ENCODE data around the gene EIF4G3.

EIF4G3 gene

DNA sequence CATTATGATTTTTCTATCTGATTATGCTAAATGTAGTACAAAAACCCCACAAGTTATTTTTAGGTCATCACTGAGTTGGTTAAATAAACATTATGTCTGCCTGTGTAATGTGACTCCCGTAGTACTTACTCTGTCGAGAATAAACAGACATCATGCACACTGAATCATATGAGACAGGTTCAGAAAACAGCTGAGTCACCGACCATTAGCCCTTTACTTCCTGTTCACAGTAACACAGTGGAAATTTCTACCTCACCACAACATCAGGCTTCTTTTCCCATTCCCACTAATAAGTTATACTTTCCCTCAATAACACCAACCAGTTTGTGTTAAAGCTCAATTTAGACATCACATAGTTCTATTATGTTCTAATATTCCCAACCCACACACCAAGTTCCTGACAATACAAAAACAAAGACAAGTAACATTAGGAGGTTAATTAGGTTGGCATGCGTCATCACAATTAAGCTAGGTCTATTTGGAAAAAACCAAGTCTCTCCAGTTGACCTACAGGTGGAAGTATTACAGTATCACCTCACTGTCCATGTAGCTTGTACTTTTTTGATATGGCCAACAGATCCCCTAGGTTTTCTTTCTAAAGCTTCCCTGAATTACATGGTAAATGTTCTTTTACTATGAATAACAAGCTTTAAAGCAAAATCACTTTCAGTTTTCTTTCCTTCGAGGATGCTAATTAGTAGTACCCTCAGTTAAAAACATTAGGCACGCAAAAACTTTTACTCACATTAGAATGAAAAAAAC lies 154.2 kb downstream of the EIF4G3 start:
- H3K4me1 ChIP-seq (ENCODE audit: low read depth, poor library complexity, severe bottlenecking): peaks cover 23% of the 10 kb centered on the region
- peak overlapping the region; percentile 85 for H3K27ac ChIP-seq
- TF ChIP-seq, protein P1, sequence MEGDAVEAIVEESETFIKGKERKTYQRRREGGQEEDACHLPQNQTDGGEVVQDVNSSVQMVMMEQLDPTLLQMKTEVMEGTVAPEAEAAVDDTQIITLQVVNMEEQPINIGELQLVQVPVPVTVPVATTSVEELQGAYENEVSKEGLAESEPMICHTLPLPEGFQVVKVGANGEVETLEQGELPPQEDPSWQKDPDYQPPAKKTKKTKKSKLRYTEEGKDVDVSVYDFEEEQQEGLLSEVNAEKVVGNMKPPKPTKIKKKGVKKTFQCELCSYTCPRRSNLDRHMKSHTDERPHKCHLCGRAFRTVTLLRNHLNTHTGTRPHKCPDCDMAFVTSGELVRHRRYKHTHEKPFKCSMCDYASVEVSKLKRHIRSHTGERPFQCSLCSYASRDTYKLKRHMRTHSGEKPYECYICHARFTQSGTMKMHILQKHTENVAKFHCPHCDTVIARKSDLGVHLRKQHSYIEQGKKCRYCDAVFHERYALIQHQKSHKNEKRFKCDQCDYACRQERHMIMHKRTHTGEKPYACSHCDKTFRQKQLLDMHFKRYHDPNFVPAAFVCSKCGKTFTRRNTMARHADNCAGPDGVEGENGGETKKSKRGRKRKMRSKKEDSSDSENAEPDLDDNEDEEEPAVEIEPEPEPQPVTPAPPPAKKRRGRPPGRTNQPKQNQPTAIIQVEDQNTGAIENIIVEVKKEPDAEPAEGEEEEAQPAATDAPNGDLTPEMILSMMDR (conservative IDR thresholded peaks at IDR 0.05; ENCODE audit: low read depth, low read length): no peak
- H3K79me2 ChIP-seq (ENCODE audit: insufficient read depth, low read depth): peaks cover 24% of the 10 kb centered on the region; the same call in 1 of the 2 replicates
- peak overlapping the region; percentile 49 for H3K4me2 ChIP-seq
- H3K27me3 ChIP-seq (ENCODE audit: insufficient read depth, low read depth): no peaks in the 10 kb centered on the region
- H3K4me3 ChIP-seq (IDR thresholded peaks at IDR 0.05; ENCODE audit: insufficient read depth, low read depth, low read length): no peak overlapping the region
- peak overlapping the region; percentile 58 for H3K9ac ChIP-seq
- no peaks in the 10 kb centered on the region for H4K20me1 ChIP-seq (ENCODE audit: insufficient read depth)
- peak overlapping the region; percentile 23; the same call in 1 of the 2 replicates for H2AFZ ChIP-seq (ENCODE audit: low read depth)
- no peaks in the 10 kb centered on the region for H3K36me3 ChIP-seq (ENCODE audit: insufficient read depth)

DNA sequence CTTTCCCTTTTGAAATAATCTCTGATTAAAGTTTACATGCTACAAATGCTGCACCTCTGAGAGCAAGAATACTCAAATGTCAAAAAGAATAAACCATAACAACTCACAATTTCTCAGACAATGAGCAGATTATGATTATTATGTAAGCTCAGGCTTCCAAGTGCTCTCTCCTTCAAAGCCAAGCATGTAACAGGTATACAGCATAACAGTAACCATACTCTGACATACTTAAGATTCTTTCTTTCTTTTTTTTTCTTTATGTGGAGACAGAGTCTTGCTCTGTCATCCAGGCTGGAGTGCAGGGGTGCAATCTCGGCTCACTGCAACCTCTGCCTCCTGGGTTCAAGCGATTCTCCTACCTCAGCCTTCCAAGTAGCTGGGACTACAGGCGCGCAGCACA lies 155.4 kb downstream of the EIF4G3 start:
- peaks cover 23% of the 10 kb centered on the region for H3K4me1 ChIP-seq (ENCODE audit: low read depth, poor library complexity, severe bottlenecking)
- H3K27ac ChIP-seq: peak overlapping the region; percentile 85
- TF ChIP-seq, protein P1 (conservative IDR thresholded peaks at IDR 0.05; ENCODE audit: low read depth, low read length): no peak
- H2AFZ ChIP-seq (ENCODE audit: low read depth): no peak overlapping the region
- no peaks in the 10 kb centered on the region for H4K20me1 ChIP-seq (ENCODE audit: insufficient read depth)
- H3K4me3 ChIP-seq (IDR thresholded peaks at IDR 0.05; ENCODE audit: insufficient read depth, low read depth, low read length): no peak overlapping the region
- H3K36me3 ChIP-seq (ENCODE audit: insufficient read depth): no peaks in the 10 kb centered on the region
- H3K4me2 ChIP-seq: peak overlapping the region; percentile 49
- H3K79me2 ChIP-seq (ENCODE audit: insufficient read depth, low read depth): peaks cover 22% of the 10 kb centered on the region; the same call in 1 of the 2 replicates
- peak overlapping the region; percentile 58; the same call in 1 of the 2 replicates for H3K9ac ChIP-seq
- no peaks in the 10 kb centered on the region for H3K27me3 ChIP-seq (ENCODE audit: insufficient read depth, low read depth)

DNA sequence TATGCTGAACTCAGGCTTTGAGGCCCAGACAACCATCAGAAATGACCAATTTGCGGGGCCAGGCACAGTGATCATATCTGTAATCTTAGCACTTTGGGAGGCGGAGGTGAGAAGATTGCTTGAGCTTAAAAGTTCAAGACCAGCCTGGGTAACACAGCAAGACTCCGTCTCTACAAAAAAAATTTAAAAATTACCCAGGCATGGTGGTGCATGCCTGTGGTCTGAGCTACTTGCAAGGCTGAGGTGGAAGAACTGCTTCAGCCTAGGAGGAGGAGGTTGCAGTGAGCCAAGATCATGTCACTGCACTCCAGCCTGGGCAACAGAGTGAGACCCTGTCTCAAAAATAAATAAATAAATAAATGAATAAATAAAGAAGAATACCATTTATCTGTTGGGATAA lies 156.5 kb downstream of the EIF4G3 start:
- peaks cover 22% of the 10 kb centered on the region; the same call in 1 of the 2 replicates for H3K79me2 ChIP-seq (ENCODE audit: insufficient read depth, low read depth)

DNA sequence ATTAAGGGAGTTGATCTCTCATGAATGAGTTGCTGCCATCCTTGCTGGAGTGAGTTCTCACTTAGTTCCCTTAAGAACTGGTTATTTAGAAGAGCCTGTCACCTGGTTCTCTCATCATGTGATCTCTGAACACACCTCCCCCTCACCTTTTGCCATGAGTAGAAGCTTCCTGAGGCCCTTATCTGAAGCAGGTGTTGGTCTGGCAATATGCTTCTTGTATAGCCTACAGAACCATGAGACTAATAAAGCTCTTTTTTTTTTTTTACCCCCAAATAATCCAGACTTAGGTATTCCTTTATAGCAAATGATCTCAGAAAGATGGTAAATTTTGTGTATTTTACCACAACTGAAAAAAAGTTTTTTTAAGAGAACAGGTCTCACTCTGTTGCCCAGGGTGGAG lies 158.0 kb downstream of the EIF4G3 start:
- H3K9ac ChIP-seq: no peak overlapping the region
- H4K20me1 ChIP-seq (ENCODE audit: insufficient read depth): no peaks in the 10 kb centered on the region
- TF ChIP-seq, protein P1 (conservative IDR thresholded peaks at IDR 0.05; ENCODE audit: low read depth, low read length): no peak
- no peak overlapping the region for H2AFZ ChIP-seq (ENCODE audit: low read depth)
- peaks cover 23% of the 10 kb centered on the region for H3K4me1 ChIP-seq (ENCODE audit: low read depth, poor library complexity, severe bottlenecking)
- H3K27ac ChIP-seq: no peak overlapping the region
- no peak overlapping the region for H3K4me3 ChIP-seq (IDR thresholded peaks at IDR 0.05; ENCODE audit: insufficient read depth, low read depth, low read length)
- H3K4me2 ChIP-seq: no peak overlapping the region
- peaks cover 25% of the 10 kb centered on the region; the same call in 1 of the 2 replicates for H3K79me2 ChIP-seq (ENCODE audit: insufficient read depth, low read depth)
- H3K36me3 ChIP-seq (ENCODE audit: insufficient read depth): no peaks in the 10 kb centered on the region
- no peaks in the 10 kb centered on the region for H3K27me3 ChIP-seq (ENCODE audit: insufficient read depth, low read depth)

More for the DNA sequence above, 156.5 kb downstream of the EIF4G3 start:
- Histone ChIP-seq H4K20me1 (ENCODE audit: insufficient read depth) (no peaks in the 10 kb centered on the region), H2AFZ (ENCODE audit: low read depth) (no peak overlapping the region), H3K4me1 (ENCODE audit: low read depth, poor library complexity, severe bottlenecking) (peaks cover 23% of the 10 kb centered on the region), H3K27ac (no peak overlapping the region), H3K27me3 (ENCODE audit: insufficient read depth, low read depth) (no peaks in the 10 kb centered on the region), H3K4me2 (no peak overlapping the region), H3K4me3 (IDR thresholded peaks at IDR 0.05; ENCODE audit: insufficient read depth, low read depth, low read length) (no peak overlapping the region), H3K36me3 (ENCODE audit: insufficient read depth) (no peaks in the 10 kb centered on the region), H3K9ac (no peak overlapping the region)
- TF ChIP-seq, protein P1 (conservative IDR thresholded peaks at IDR 0.05; ENCODE audit: low read depth, low read length): no peak
